GM19035 (cell line): Measurements from ENCODE around the gene APOO.
A peak's percentile ranks its signal among the peaks of the same experiment; 100 is the strongest.
"Not testable (repeated sequence)": the region's sequence is repeated elsewhere in the genome, so short reads cannot be mapped to it uniquely, and the experiment has no call there.

Experiments
- ATAC-seq: cut with Tn5 transposase; IDR thresholded peaks from one replicate; pipeline ENCODE4 v1.9.1; 2021; ENCODE audit not compliant: unreplicated experiment

Gene APOO

GRCh38 chrX:23861215-23861896 lies 46.4 kb downstream of the APOO start:
- ATAC-seq = peak; percentile 67

GRCh38 chrX:23859238-23859637 lies 48.5 kb downstream of the APOO start:
- not testable (repeated sequence) for ATAC-seq

DNA sequence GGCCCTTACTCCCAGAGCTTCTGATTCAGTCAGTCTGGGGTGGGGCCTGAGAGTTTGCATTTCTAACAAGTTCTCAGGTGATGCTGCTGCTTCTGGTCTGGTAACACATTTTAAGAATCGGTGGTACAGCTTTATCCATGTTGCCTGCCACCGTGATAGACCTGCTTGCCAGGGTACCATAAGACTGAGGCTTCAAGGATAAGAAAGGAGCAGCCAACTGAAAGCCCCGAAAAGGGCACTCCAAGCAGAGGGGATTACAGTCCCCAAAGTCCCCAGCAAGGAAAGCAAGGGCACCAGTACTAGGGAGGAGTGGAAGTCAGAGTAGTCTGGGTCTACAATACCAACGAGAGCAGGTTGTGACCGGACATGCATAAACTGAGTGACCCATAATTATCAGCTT lies 49.8 kb downstream of the APOO start:
- no peak for ATAC-seq

- no peak for ATAC-seq
Observed at GRCh38 chrX:23857363-23857762, 50.4 kb downstream of the APOO start.

GRCh38 chrX:23855569-23855968 lies 52.2 kb downstream of the APOO start:
- ATAC-seq = no peak

DNA sequence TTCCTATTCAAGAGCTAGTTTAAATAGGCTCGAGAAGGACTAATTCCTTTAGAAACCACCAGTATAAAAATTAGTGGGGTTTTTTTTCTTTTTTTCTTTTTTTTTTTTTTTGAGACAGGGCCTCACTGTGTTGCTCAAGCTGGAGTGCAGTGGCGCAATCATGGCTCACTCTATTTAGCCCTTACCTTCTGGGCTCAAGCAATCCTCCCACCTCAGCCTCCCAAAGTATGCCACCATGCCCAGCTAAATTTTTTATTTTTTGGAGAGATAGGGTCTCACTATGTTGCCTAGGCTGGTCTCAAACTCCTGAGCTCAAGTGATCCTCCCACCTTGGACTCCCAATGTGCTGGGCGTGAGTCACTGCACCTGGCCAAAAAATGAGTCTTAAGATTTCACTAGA lies 52.8 kb downstream of the APOO start:
- ATAC-seq = no peak

GRCh38 chrX:23854122-23854521 lies 53.6 kb downstream of the APOO start:
- no peak for ATAC-seq

- no peak for ATAC-seq
Observed at GRCh38 chrX:23851544-23851943, 56.2 kb downstream of the APOO start.

- no peak for ATAC-seq
Observed at GRCh38 chrX:23849241-23849640, 58.5 kb downstream of the APOO start.

GRCh38 chrX:23845351-23845817 lies 62.4 kb downstream of the APOO start:
- ATAC-seq = no peak

DNA sequence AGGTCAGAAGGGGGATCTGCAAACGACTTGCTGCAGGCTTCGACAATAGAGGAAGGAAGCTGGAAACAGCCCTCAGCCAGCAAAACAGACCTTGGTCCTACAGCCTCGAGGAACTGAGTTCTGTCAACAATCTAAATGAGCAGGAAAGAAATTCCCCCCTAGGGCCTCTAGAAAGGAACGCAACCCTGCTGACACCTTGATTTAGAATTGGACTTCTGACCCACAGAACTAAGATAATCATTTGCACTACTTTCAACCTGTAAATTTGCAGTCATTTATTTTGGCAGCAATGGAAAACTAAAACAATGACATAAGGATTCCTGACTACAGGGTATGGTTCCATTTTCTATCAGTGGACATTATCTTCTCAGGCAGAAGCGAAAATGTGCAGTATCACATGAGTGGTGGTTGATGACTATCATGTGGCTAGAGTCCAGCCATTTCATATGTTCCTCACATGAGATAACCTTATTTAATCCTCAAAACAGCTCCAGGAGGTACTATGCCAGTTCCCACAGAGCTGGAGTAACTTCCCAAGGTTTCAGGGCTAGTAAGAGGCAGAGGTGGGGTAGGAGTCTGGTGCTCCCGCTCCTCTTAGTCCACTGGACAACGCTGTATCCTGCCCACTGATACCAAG lies 63.1 kb downstream of the APOO start:
- ATAC-seq = no peak

- no peak for ATAC-seq
Observed at GRCh38 chrX:23841847-23842522, 65.8 kb downstream of the APOO start.

GRCh38 chrX:23840674-23841073 lies 67.1 kb downstream of the APOO start:
- ATAC-seq = no peak

GRCh38 chrX:23838953-23839352 lies 68.8 kb downstream of the APOO start:
- ATAC-seq = no peak

- no peak for ATAC-seq
Observed at GRCh38 chrX:23832721-23833120, 75.0 kb downstream of the APOO start.

GRCh38 chrX:23828881-23829280 lies 78.9 kb downstream of the APOO start:
- ATAC-seq = no peak

DNA sequence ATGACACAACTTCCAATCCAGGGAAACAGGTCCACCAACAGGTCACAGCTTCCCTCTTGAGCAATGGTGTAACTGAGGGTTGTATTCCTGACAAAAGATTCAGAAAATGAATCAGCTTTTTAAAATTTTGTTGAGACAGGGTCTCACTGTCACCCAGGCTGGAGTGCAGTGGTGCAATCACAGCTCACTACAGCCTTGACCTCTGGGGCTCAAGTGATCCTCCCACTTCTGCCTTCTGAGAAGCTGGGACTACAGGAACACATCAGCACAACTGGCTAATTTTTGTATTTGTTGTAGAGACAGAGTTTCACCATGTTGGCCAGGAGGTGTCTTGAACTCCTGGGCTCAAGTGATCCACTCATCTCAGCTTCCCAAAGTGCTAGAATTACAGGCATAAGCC lies 81.1 kb downstream of the APOO start:
- ATAC-seq = no peak

- no peak for ATAC-seq
Observed at GRCh38 chrX:23826216-23826615, 81.5 kb downstream of the APOO start.

GRCh38 chrX:23825675-23826074 lies 82.1 kb downstream of the APOO start:
- ATAC-seq = no peak

GRCh38 chrX:23822841-23823240 lies 84.9 kb downstream of the APOO start:
- no peak for ATAC-seq

DNA sequence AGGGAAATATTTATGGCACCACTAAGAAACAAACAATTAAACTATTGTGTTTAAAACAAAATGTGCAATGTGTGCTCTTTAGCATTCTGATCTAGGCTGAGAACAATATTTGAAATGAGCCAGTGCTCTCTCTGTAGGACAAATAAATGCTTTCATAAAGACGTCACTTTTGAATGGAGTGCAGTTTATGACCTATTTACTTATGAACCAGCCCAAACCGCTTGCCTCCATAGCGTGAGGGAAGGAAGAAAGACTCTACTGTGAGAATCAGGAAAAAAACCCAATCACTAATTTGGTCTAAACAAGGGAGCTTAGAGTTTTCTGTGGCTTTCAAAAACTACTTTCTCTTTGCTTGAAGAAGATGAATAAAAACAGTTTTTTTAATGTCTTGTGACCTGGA lies 85.3 kb downstream of the APOO start:
- ATAC-seq = no peak

- no peak for ATAC-seq
Observed at GRCh38 chrX:23821847-23822246, 85.9 kb downstream of the APOO start.
